HG03095 (cell line): ENCODE measurements around the gene ARID5B.
"Not testable (repeated sequence)": the region's sequence is repeated elsewhere in the genome, so short reads cannot be mapped to it uniquely, and the experiment has no call there.

Experiments used
- ATAC-seq: cut with Tn5 transposase; IDR thresholded peaks from one replicate; pipeline ENCODE4 v1.9.1; 2021; ENCODE audit warnings: moderate library complexity; ENCODE audit not compliant: unreplicated experiment

ARID5B gene

GRCh38 chr10:61900829-61901792 lies at the start of gene ARID5B:
ARID5B (plus strand) TSS chr10:61901699; CDS start chr10:61901710, 11 bp downstream.
- no peak for ATAC-seq

- ATAC-seq = no peak
Observed at GRCh38 chr10:61852261-61852660, 49.2 kb upstream of the ARID5B start.

GRCh38 chr10:61855771-61856170 lies 45.7 kb upstream of the ARID5B start:
- no peak for ATAC-seq

GRCh38 chr10:61857746-61858145 lies 43.8 kb upstream of the ARID5B start:
- ATAC-seq = no peak

GRCh38 chr10:61859786-61860185 lies 41.7 kb upstream of the ARID5B start:
- ATAC-seq = no peak

- no peak for ATAC-seq
Observed at GRCh38 chr10:61860964-61861758, 40.3 kb upstream of the ARID5B start.

GRCh38 chr10:61863981-61864380 lies 37.5 kb upstream of the ARID5B start:
- no peak for ATAC-seq

GRCh38 chr10:61866700-61867368 lies 34.7 kb upstream of the ARID5B start:
- no peak for ATAC-seq

GRCh38 chr10:61867374-61867773 lies 34.1 kb upstream of the ARID5B start:
- ATAC-seq = not testable (repeated sequence)

- ATAC-seq = not testable (repeated sequence)
Observed at GRCh38 chr10:61867817-61868216, 33.7 kb upstream of the ARID5B start.

- ATAC-seq = no peak
Observed at GRCh38 chr10:61869041-61869675, 32.3 kb upstream of the ARID5B start.

GRCh38 chr10:61869774-61870525 lies 31.5 kb upstream of the ARID5B start:
- ATAC-seq = no peak

- ATAC-seq = no peak
Observed at GRCh38 chr10:61870526-61870895, 31.0 kb upstream of the ARID5B start.

- ATAC-seq = no peak
Observed at GRCh38 chr10:61871487-61871886, 30.0 kb upstream of the ARID5B start.

GRCh38 chr10:61877887-61878739 lies 23.4 kb upstream of the ARID5B start:
- ATAC-seq = no peak

- no peak for ATAC-seq
Observed at GRCh38 chr10:61878740-61879068, 22.8 kb upstream of the ARID5B start.

- no peak for ATAC-seq
Observed at GRCh38 chr10:61882621-61883370, 18.7 kb upstream of the ARID5B start.

- ATAC-seq = no peak
Observed at GRCh38 chr10:61883371-61884025, 18.0 kb upstream of the ARID5B start.
